Fibroblast of villous mesenchyme (primary cell): ENCODE results near the gene ABCC1. TPM values are rescaled to one million over a fixed set of nuclear protein-coding genes. Genes with fewer than 3 reads are reported as not detected.

ENCODE experiments used
- DNase-seq: peaks from one replicate; pipeline ENCODE4 v3.0.0-alpha.2; 2010; ENCODE audit warnings: low read depth
- H3K4me3 ChIP-seq: 2 replicates; pipeline ENCODE4 v1.5.1; 2011; ENCODE audit warnings: low read depth, mild to moderate bottlenecking, low read length
- total RNA-seq: library from RNA; depleted of rRNA; stranded (reverse); fragments of >200 nt; gene quantifications from 2 replicates; pipeline ENCODE4 v1.2.3, GENCODE V29; 2012
- TF ChIP-seq, protein P1 (sequence below): IDR thresholded peaks from 2 replicates; pipeline ENCODE4 v1.5.1; 2012; ENCODE audit warnings: low read depth, mild to moderate bottlenecking, low read length; ENCODE audit not compliant: insufficient read depth

Gene ABCC1
- total RNA-seq, 1 donor = 34.1 TPM

DNA sequence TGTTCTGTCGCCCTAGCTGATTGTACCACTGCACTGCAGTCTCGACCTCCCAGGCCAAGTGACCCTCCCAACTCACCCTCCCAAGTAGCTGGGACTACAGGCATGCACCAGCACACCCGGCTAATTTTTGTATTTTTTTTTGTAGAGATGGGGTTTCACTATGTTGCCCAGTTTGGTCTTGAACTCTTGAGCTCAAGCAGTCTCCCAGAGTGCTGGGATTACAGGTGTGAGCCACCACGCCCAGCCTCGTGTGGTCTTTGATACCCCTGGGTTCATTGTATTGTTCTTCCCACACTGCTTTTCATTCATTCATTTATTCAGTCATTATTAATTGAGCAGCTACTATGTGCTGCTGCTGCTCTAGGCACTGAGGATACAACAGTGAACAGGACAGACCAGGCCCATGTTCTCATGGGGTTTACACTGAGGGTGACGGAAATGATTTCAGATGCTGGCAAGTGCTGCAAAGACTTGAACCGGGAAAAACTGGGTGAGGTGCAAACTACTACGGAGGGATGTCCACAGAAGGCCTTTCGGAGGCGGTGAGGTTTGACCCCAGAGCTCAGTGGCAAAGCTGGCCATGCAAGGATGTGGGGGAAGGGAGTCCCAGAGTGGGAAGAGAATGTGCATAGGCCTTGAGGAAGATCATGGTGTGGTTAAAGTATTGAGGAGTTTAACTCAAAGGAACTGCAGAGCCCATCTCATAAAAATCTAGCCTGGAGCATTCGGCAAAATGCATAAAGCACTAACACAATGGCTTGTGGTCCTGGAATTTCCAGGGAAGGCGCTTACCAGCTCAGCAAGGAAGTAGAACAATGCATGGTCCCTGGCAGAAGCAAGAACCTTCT lies 10.9 kb downstream of the ABCC1 start:
- TF ChIP-seq, protein P1, sequence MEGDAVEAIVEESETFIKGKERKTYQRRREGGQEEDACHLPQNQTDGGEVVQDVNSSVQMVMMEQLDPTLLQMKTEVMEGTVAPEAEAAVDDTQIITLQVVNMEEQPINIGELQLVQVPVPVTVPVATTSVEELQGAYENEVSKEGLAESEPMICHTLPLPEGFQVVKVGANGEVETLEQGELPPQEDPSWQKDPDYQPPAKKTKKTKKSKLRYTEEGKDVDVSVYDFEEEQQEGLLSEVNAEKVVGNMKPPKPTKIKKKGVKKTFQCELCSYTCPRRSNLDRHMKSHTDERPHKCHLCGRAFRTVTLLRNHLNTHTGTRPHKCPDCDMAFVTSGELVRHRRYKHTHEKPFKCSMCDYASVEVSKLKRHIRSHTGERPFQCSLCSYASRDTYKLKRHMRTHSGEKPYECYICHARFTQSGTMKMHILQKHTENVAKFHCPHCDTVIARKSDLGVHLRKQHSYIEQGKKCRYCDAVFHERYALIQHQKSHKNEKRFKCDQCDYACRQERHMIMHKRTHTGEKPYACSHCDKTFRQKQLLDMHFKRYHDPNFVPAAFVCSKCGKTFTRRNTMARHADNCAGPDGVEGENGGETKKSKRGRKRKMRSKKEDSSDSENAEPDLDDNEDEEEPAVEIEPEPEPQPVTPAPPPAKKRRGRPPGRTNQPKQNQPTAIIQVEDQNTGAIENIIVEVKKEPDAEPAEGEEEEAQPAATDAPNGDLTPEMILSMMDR = no peak
- no peak for DNase-seq
- H3K4me3 ChIP-seq = no peak overlapping the region

DNA sequence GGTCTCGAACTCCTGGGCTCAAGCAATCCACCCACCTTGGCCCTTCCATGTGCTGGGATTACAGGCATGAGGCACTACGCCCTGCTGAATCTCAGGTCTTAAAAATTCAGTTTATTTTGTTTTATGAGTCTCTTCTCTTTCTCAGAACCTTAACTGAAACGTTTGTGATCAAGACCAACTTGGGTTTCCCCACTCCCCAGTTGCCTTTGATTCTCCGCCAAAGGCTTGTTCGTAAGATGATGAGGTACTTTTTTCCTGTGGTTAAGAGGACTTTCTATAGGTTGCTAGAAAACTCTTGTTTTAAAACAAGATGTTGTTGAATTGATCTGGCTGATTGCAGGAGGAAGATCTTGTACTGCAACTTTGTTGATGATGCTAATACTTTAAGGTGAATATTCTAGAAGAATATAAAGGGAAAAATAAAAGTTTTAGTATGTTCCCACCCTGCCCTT lies 11.7 kb downstream of the ABCC1 start:
- H3K4me3 ChIP-seq = no peak overlapping the region
- TF ChIP-seq, protein P1 = no peak
- peak; percentile 49 for DNase-seq

DNA sequence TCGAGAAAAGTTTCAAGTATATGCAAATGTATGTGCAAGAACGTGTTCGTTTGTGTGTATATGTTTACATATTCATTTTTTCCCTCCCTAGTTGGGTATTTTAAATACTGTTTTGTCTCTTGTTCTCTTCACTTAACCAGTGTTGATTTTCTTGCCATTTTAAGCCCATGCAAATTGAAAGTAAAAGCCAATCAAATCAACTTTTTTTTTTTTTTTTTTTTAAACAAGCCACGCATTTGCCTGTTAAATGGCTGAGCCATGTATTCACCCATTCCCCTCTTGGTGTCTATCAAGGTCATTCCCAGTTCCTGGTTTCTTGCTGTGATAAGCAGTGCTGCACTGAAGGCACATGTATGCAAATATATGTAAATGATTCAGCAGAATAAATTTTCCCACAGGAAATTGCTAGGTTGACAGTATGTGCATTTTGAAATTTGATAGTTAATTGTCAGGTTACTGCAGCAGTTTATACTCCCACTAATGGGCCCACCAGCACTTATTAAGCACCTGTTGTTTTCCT lies 12.2 kb downstream of the ABCC1 start:
- no peak for DNase-seq
- TF ChIP-seq, protein P1 = no peak
- no peak overlapping the region for H3K4me3 ChIP-seq

DNA sequence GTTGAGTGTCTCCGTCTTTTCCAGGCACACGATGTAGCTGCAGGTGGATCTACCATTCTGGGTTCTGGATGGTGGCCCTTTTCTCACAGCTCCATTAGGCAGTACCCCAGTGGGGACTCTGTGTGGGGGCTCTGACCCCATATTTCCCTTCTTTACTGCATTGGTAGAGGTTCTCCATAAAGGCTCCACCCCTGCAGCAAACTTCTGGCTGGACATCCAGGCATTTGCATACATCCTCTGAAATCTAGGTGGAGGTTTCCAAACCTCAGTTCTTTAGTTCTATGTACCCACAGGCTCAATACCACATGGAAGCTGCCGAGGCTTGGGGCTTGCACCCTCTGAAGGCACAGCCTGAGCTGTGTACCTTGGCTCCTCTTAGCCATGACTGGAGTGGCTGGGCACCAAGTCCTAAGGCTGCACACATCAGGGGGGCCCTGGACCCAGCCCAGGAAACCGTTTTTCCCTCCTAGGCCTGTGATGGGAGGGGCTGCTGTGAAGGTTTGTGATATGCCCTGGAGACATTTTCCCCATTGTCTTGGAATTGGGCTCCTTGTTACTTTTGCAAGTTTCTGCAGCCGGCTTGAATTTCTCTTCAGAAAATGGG lies 14.0 kb downstream of the ABCC1 start:
- no peak for DNase-seq
- H3K4me3 ChIP-seq = no peak overlapping the region
- TF ChIP-seq, protein P1 = no peak

DNA sequence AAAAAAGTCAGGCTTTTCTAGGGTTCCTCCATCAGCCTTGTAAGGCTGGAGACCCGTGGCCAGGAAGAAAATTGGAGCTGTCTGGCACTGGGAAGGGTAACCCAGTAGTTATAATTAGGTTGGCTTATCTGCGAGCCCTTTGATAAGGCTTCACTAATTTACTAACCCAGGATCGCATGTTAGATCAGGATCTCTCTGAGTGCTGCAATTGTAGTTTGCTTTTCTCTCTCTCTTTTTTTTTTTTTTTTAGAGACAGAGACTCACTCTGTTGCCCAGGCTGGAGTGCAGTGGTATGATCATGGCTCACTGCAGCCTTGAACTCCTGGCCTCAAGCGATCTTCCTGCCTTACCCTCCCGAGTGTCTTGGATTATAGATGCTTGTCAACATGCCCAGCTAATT lies 17.0 kb downstream of the ABCC1 start:
- no peak for DNase-seq
- no peak overlapping the region for H3K4me3 ChIP-seq

DNA sequence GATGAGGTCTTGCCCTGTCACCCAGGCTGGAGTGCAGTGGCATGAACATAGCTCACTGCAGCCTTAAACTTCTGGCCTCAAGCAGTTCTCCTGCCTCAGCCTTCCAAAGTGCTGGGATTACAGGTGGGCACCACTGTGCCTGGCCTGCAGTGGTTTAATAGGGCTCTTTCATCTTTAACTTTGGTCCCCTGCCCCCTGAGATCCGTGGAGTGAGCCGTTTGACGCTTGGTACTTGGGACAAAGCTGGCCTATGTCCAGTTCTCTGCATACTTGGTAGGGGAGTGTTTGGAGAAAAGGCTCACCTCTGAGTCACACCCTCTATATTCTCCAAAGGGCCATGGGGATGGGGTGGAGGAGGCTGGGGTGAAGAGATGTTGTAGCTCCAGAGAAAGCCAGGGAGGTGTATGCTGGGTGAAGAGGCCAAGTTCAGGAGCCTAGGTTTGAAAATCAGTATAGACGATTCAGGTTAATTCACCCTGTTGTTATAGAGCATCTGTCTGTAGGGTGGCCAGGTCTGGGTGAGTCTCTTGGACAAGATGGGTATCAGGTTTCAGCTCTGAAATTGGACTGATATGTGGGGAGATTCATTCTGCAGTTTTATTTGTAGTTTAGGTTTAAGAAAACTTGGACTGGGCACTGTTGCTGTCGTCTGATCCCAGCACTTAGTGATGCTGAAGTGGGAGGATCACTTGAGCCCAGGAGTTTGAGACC lies 17.6 kb downstream of the ABCC1 start:
- DNase-seq = peak; percentile 55
- no peak overlapping the region for H3K4me3 ChIP-seq
- TF ChIP-seq, protein P1 = no peak

More for the DNA sequence above, 17.0 kb downstream of the ABCC1 start:
- TF ChIP-seq, protein P1 = no peak
